BE2C (cell line): Measurements from ENCODE around the gene DCDC2C.

Source experiments
- DNase-seq: peaks from one replicate; pipeline ENCODE4 v3.0.0-alpha.2; 2020
- H3K27me3 ChIP-seq: fragments of 250-450 bp; sonication (Bioruptor Pico); 2 replicates; pipeline ENCODE4 v1.5.1; 2020; ENCODE audit warnings: mild to moderate bottlenecking
- H3K36me3 ChIP-seq: fragments of 250-450 bp; sonication (Bioruptor Pico); 2 replicates; pipeline ENCODE4 v1.5.1; 2020; ENCODE audit warnings: mild to moderate bottlenecking
- H3K4me1 ChIP-seq: fragments of 250-450 bp; sonication (Bioruptor Pico); 2 replicates; pipeline ENCODE4 v1.5.1; 2020
- H3K4me3 ChIP-seq: 2 replicates; pipeline ENCODE4 v1.5.1; 2011; ENCODE audit warnings: low read depth, low read length
- H3K9me3 ChIP-seq: fragments of 250-450 bp; sonication (Bioruptor Pico); 2 replicates; pipeline ENCODE4 v1.5.1; 2020
- TF ChIP-seq, protein P1 (sequence below): IDR thresholded peaks from 2 replicates; pipeline ENCODE4 v1.5.1; 2012; ENCODE audit warnings: mild to moderate bottlenecking, low read depth, low read length

DCDC2C gene

DNA sequence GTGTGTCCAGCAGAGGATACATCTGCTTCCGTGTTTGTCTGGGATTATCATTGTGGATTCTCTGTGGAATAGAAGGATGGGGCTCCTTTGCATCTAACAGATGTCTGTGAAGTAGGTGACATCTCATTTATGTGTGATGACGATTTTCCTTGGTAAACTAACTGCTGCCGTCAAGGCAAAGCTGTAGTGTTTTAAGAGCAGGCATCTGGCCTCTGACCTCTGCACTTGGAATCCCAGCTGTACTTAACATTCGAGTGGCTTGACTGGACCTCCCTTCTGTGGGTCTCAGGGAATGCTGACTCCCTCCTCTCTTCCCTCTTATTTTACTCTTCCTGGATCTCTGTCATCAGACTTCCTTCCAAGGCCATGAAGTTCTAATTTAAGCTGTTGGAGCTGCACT is 56.4 kb downstream of the DCDC2C start:
- no peaks in the 10 kb centered on the region for H3K4me1 ChIP-seq
- H3K9me3 ChIP-seq: no peaks in the 10 kb centered on the region
- no peak for DNase-seq
- peaks cover 23% of the 10 kb centered on the region for H3K27me3 ChIP-seq
- TF ChIP-seq, protein P1, sequence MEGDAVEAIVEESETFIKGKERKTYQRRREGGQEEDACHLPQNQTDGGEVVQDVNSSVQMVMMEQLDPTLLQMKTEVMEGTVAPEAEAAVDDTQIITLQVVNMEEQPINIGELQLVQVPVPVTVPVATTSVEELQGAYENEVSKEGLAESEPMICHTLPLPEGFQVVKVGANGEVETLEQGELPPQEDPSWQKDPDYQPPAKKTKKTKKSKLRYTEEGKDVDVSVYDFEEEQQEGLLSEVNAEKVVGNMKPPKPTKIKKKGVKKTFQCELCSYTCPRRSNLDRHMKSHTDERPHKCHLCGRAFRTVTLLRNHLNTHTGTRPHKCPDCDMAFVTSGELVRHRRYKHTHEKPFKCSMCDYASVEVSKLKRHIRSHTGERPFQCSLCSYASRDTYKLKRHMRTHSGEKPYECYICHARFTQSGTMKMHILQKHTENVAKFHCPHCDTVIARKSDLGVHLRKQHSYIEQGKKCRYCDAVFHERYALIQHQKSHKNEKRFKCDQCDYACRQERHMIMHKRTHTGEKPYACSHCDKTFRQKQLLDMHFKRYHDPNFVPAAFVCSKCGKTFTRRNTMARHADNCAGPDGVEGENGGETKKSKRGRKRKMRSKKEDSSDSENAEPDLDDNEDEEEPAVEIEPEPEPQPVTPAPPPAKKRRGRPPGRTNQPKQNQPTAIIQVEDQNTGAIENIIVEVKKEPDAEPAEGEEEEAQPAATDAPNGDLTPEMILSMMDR: no peak
- H3K4me3 ChIP-seq: no peak overlapping the region
- H3K36me3 ChIP-seq: no peaks in the 10 kb centered on the region

- DNase-seq: no peak
- H3K27me3 ChIP-seq: peaks cover 28% of the 10 kb centered on the region
- no peak overlapping the region for H3K4me3 ChIP-seq
- H3K4me1 ChIP-seq: no peaks in the 10 kb centered on the region
- TF ChIP-seq, protein P1: no peak
- H3K9me3 ChIP-seq: no peaks in the 10 kb centered on the region
- no peaks in the 10 kb centered on the region for H3K36me3 ChIP-seq
Observed at GRCh38 chr2:3761272-3761671, 57.9 kb downstream of the DCDC2C start.

- peaks cover 39% of the 10 kb centered on the region for H3K27me3 ChIP-seq
- no peaks in the 10 kb centered on the region for H3K36me3 ChIP-seq
- H3K9me3 ChIP-seq: no peaks in the 10 kb centered on the region
- no peaks in the 10 kb centered on the region for H3K4me1 ChIP-seq
- DNase-seq: no peak
- TF ChIP-seq, protein P1: no peak
- H3K4me3 ChIP-seq: no peak overlapping the region
Observed at GRCh38 chr2:3762771-3763447, 59.5 kb downstream of the DCDC2C start.

GRCh38 chr2:3766824-3767223 is 63.4 kb downstream of the DCDC2C start:
- H3K9me3 ChIP-seq: no peaks in the 10 kb centered on the region
- H3K4me1 ChIP-seq: no peaks in the 10 kb centered on the region
- TF ChIP-seq, protein P1: no peak
- no peaks in the 10 kb centered on the region for H3K36me3 ChIP-seq
- H3K27me3 ChIP-seq: peaks cover 45% of the 10 kb centered on the region
- no peak for DNase-seq
- H3K4me3 ChIP-seq: no peak overlapping the region

GRCh38 chr2:3768960-3769765 is 65.8 kb downstream of the DCDC2C start:
- peaks cover 60% of the 10 kb centered on the region for H3K27me3 ChIP-seq
- H3K4me1 ChIP-seq: no peaks in the 10 kb centered on the region
- no peak overlapping the region for H3K4me3 ChIP-seq
- no peaks in the 10 kb centered on the region for H3K36me3 ChIP-seq
- no peaks in the 10 kb centered on the region for H3K9me3 ChIP-seq
- TF ChIP-seq, protein P1: no peak
- DNase-seq: no peak

- H3K4me3 ChIP-seq: no peak overlapping the region
- no peaks in the 10 kb centered on the region for H3K4me1 ChIP-seq
- TF ChIP-seq, protein P1: no peak
- H3K9me3 ChIP-seq: no peaks in the 10 kb centered on the region
- H3K27me3 ChIP-seq: peaks cover 57% of the 10 kb centered on the region
- no peaks in the 10 kb centered on the region for H3K36me3 ChIP-seq
- DNase-seq: no peak
Observed at GRCh38 chr2:3769766-3770165, 66.4 kb downstream of the DCDC2C start.
